PFSK-1 (cell line): ENCODE data around the gene PLP1.
"Not testable (repeated sequence)": the region's sequence is repeated elsewhere in the genome, so short reads cannot be mapped to it uniquely, and the experiment has no call there.

ENCODE experiments used
- POLR2AphosphoS5 ChIP-seq: IDR thresholded peaks from 2 replicates; pipeline ENCODE4 v1.6.1; 2012; ENCODE audit warnings: low read depth, mild to moderate bottlenecking, control low read depth, low read length, moderate library complexity
- TAF1 ChIP-seq: IDR thresholded peaks from 2 replicates; pipeline ENCODE4 v1.6.1; 2012; ENCODE audit warnings: low read length, control low read depth, borderline replicate concordance; ENCODE audit not compliant: insufficient read depth

DNA sequence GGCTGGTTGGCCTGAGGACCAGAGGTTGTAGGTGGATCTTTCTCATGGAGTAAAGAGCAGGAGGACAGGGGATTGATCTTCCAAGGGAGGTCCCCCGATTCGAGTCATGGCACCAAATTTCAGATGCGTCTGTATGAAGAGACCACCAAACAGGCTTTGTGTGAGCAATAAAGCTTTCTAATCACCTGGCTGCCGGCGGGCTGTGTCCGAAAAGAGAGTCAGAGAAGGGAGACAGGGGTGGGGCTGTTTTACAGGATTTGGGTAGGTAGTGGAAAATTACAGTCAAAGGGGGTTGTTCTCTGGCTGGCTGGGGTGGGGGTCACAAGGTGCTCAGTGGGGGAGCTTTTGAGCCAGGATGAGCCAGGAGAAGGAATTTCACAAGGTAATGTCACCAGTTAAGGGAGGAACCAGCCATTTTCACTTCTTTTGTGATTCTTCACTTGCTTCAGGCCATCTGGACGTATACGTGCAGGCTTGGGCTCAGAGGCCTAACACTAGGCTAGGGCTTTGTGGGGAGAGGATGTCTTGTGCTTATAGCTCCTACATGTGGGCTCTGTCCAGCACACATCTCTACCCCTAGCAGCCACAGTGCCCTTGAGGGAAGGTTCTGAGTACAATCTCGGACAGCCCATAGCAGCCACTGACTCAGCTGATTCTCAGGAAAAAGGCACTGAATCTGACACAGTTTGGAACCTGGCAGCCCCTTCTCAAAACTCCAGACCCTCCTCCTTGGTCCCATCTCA, 9.7 kb upstream of the PLP1 start:
- not testable (repeated sequence) for TF ChIP-seq TAF1, POLR2AphosphoS5
